OCI-LY3 (cell line): ENCODE results near the gene IFRD2.
A peak's percentile ranks its signal among the peaks of the same experiment; 100 is the strongest.

Experiments
- H2AFZ ChIP-seq: fragments of 200-600, 300-600 bp; shearing (Covaris generic); 2 replicates; pipeline ENCODE4 v1.6.0; 2014; ENCODE audit warnings: antibody characterized with exemption, low read depth, low read length
- H3K27ac ChIP-seq: fragments of 200-600, 300-600 bp; sonication (generic); 2 replicates; pipeline ENCODE4 v1.5.1; 2014; ENCODE audit warnings: mild to moderate bottlenecking, low read length, moderate library complexity, mixed read lengths
- H3K27me3 ChIP-seq: fragments of 200-600, 300-600 bp; sonication (generic); 2 replicates; pipeline ENCODE4 v1.6.1; 2014; ENCODE audit warnings: low read depth, low read length, mixed read lengths
- H3K36me3 ChIP-seq: fragments of 200-600, 300-600 bp; sonication (generic); replicated peaks from 2 replicates; pipeline ENCODE3; 2014; ENCODE audit warnings: low read depth, low read length, mixed read lengths
- H3K4me1 ChIP-seq: fragments of 300-600, 200-600 bp; sonication (generic); 2 replicates; pipeline ENCODE4 v1.6.1; 2014; ENCODE audit warnings: low read length, mixed read lengths
- H3K4me2 ChIP-seq: fragments of 200-600, 300-600 bp; sonication (generic); 2 replicates; pipeline ENCODE4 v1.6.1; 2014; ENCODE audit warnings: low read length, mixed read lengths
- H3K4me3 ChIP-seq: fragments of 300-600, 200-600 bp; sonication (generic); 2 replicates; pipeline ENCODE4 v1.5.1; 2014; ENCODE audit warnings: antibody characterized with exemption, mild to moderate bottlenecking, low read length, moderate library complexity
- H3K79me2 ChIP-seq: fragments of 300-600, 200-600 bp; shearing (Covaris generic); 2 replicates; pipeline ENCODE4 v1.6.1; 2014; ENCODE audit warnings: mild to moderate bottlenecking, low read length, mixed read lengths
- H3K9ac ChIP-seq: fragments of 300-600, 200-600 bp; shearing (Covaris generic); 2 replicates; pipeline ENCODE4 v1.6.0; 2014; ENCODE audit warnings: mild to moderate bottlenecking, low read length, moderate library complexity
- H3K9me3 ChIP-seq: fragments of 200-600, 300-600 bp; shearing (Covaris generic); 2 replicates; pipeline ENCODE4 v1.6.1; 2014; ENCODE audit warnings: low read length, mixed read lengths; ENCODE audit not compliant: insufficient read depth
- H4K20me1 ChIP-seq: fragments of 200-600, 300-600 bp; sonication (generic); 2 replicates; pipeline ENCODE4 v1.6.1; 2016; ENCODE audit warnings: low read length, mixed read lengths; ENCODE audit not compliant: insufficient read depth
- EZH2phosphoT487 ChIP-seq: fragments of 200-600 bp; shearing (Covaris generic); IDR thresholded peaks from 2 replicates; pipeline ENCODE4 v1.6.1; 2018; ENCODE audit warnings: antibody characterized with exemption, mixed run types, low read depth
- TF ChIP-seq, protein P1 (sequence below): fragments of 200-600, 300-600 bp; sonication (generic); IDR thresholded peaks from 2 replicates; pipeline ENCODE4 v1.5.1; 2014; ENCODE audit warnings: antibody characterized with exemption, low read length, low read depth

Gene IFRD2

DNA sequence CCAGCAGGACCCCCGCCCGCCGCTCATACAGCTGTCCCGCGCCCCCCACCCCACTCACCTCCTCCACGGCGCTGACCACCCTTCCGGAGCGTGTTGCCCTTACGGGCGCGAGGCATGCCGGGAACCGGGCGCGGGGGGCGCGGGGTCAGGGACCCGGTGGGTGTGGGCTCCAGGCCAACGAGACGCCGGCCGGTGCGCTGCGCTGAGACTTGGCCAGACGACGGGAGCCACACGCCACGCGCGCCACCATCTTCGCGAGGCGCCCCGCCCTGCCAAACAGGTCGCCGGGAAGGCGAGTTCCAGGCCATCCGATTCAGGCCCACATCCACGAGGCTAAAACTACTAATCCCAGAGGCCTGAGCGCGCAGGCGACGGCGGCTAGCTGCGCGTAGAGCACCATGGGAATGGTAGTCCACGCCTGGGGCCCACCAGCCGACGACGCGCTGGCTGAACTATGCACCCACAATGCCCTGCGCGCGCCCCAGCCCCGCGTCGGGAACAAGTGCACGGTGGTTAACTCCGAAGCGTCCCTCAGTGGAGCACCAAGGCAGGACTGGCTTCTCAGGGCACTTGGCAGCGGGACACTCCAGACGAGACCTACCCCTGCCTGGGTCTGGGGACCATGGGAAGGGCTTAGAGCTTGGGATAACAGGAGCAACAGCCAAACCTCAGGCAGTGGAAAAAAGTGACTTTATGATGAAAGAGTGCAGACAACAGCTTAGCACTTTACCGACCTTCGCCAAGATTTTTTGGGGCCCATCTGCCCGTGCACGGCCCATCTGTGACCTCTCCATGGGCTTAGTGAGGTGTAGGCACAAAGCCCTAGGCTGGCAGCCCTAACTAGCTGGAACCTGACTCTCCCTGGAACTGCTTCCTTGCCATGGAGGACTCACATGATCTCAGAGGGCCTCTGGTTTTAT, at the start of gene IFRD2:
Gene IFRD2, minus strand, starts transcription at position 271 of the 920 bp plus-strand sequence. Its CDS starts 155 bp downstream, at position 116.
- H3K27ac ChIP-seq, result peak within 1 kb of the TSS; percentile 65
- no peaks in the 10 kb centered on the region for H3K27me3 ChIP-seq
- H3K4me2 ChIP-seq, result peak within 1 kb of the TSS; percentile 93
- no peaks in the 10 kb centered on the region for H3K9me3 ChIP-seq
- H2AFZ ChIP-seq, result peak within 1 kb of the TSS; percentile 2; the same call in 1 of the 2 replicates
- H3K79me2 ChIP-seq, result peaks cover 37% of the 10 kb centered on the region
- peak within 1 kb of the TSS; percentile 97 for H3K9ac ChIP-seq
- no peak for TF ChIP-seq EZH2phosphoT487
- TF ChIP-seq, protein P1, sequence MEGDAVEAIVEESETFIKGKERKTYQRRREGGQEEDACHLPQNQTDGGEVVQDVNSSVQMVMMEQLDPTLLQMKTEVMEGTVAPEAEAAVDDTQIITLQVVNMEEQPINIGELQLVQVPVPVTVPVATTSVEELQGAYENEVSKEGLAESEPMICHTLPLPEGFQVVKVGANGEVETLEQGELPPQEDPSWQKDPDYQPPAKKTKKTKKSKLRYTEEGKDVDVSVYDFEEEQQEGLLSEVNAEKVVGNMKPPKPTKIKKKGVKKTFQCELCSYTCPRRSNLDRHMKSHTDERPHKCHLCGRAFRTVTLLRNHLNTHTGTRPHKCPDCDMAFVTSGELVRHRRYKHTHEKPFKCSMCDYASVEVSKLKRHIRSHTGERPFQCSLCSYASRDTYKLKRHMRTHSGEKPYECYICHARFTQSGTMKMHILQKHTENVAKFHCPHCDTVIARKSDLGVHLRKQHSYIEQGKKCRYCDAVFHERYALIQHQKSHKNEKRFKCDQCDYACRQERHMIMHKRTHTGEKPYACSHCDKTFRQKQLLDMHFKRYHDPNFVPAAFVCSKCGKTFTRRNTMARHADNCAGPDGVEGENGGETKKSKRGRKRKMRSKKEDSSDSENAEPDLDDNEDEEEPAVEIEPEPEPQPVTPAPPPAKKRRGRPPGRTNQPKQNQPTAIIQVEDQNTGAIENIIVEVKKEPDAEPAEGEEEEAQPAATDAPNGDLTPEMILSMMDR, result 0 out of 2 replicates have a peak, but pooled peaks have one; percentile 5
- H3K4me1 ChIP-seq, result peaks cover 11% of the 10 kb centered on the region
- no peaks in the 10 kb centered on the region for H4K20me1 ChIP-seq
- H3K36me3 ChIP-seq, result peaks cover 33% of the 10 kb centered on the region
- H3K4me3 ChIP-seq, result peak within 1 kb of the TSS; percentile 96

DNA sequence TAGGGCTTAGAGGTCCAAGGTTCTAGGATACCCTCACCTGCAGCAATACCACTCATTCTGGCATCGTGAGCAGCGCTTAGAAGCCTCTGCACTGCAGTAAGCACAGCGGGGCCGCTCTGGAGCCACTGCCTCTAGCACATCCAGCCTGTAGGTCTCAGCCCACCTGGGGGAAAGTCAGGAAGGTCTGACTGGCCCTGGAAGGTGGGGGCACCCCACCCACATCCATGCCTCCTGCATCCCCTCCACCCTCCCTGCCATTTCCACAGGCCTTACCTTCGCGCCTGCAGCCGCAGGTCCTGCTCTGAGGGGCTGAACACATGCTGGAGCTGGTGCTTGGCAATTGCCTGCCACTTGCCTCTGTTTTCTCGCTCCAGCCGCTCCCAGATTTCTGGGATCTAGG, 49.3 kb upstream of the IFRD2 start:
- TF ChIP-seq, protein P1, result no peak
- TF ChIP-seq EZH2phosphoT487, result no peak
- Histone ChIP-seq H3K27ac (no peak overlapping the region), H3K4me1 (peaks cover 8% of the 10 kb centered on the region), H3K27me3 (no peaks in the 10 kb centered on the region), H3K4me2 (no peak overlapping the region), H2AFZ (no peak overlapping the region), H4K20me1 (no peaks in the 10 kb centered on the region), H3K4me3 (no peak overlapping the region), H3K36me3 (peaks cover 7% of the 10 kb centered on the region), H3K9ac (no peak overlapping the region), H3K9me3 (no peaks in the 10 kb centered on the region), H3K79me2 (peaks cover 17% of the 10 kb centered on the region)

- no peaks in the 10 kb centered on the region for H3K9me3 ChIP-seq
- no peak within 1 kb of the TSS for H3K9ac ChIP-seq
- H3K4me3 ChIP-seq, result no peak within 1 kb of the TSS
- H3K4me1 ChIP-seq, result peaks cover 14% of the 10 kb centered on the region
- TF ChIP-seq, protein P1, result no peak
- no peak for TF ChIP-seq EZH2phosphoT487
- no peak within 1 kb of the TSS for H3K4me2 ChIP-seq
- no peaks in the 10 kb centered on the region for H4K20me1 ChIP-seq
- H3K27ac ChIP-seq, result no peak within 1 kb of the TSS
- no peaks in the 10 kb centered on the region for H3K27me3 ChIP-seq
- no peak within 1 kb of the TSS for H2AFZ ChIP-seq
- peaks cover 25% of the 10 kb centered on the region for H3K79me2 ChIP-seq
- peaks cover 13% of the 10 kb centered on the region for H3K36me3 ChIP-seq
Observed at GRCh38 chr3:50340448-50341329, 48.5 kb upstream of the IFRD2 start, which contains the start of gene RASSF1. RASSF1 (minus strand) TSS chr3:50340836; CDS start chr3:50340805, 31 bp downstream.

GRCh38 chr3:50340147-50340447, 47.9 kb upstream of the IFRD2 start:
- Histone ChIP-seq H3K79me2 (peaks cover 31% of the 10 kb centered on the region), H3K4me3 (no peak overlapping the region), H3K27ac (no peak overlapping the region), H3K4me1 (peaks cover 18% of the 10 kb centered on the region), H3K9me3 (no peaks in the 10 kb centered on the region), H4K20me1 (no peaks in the 10 kb centered on the region), H3K9ac (no peak overlapping the region), H2AFZ (no peak overlapping the region), H3K4me2 (no peak overlapping the region), H3K27me3 (no peaks in the 10 kb centered on the region), H3K36me3 (peaks cover 11% of the 10 kb centered on the region)
- no peak for TF ChIP-seq EZH2phosphoT487
- TF ChIP-seq, protein P1, result no peak
